Measurements from ENCODE around the gene CBX6.
"Not testable (repeated sequence)": the region's sequence is repeated elsewhere in the genome, so short reads cannot be mapped to it uniquely, and the experiment has no call there.

The CBX6 gene

GRCh38 chr22:38861170-38861876, 10.7 kb downstream of the CBX6 start:
- no peak for DNase-seq (ENCODE audit: low read depth)

- no peak for DNase-seq (ENCODE audit: low read depth)
These were observed 11.5 kb downstream of the CBX6 start for GRCh38 chr22:38860283-38861169.

GRCh38 chr22:38859581-38860282, 12.3 kb downstream of the CBX6 start:
- DNase-seq (ENCODE audit: low read depth), result no peak

GRCh38 chr22:38858492-38858891, 13.5 kb downstream of the CBX6 start:
- DNase-seq (ENCODE audit: low read depth), result no peak

- DNase-seq (ENCODE audit: low read depth), result not testable (repeated sequence)
These were observed 17.5 kb downstream of the CBX6 start for GRCh38 chr22:38854476-38854875.

- DNase-seq (ENCODE audit: low read depth), result not testable (repeated sequence)
These were observed 18.1 kb downstream of the CBX6 start for GRCh38 chr22:38853883-38854282.

GRCh38 chr22:38853196-38853651, 18.8 kb downstream of the CBX6 start:
- no peak for DNase-seq (ENCODE audit: low read depth)

- no peak for DNase-seq (ENCODE audit: low read depth)
These were observed 19.5 kb downstream of the CBX6 start for GRCh38 chr22:38852522-38852921.

- DNase-seq (ENCODE audit: low read depth), result no peak
These were observed 20.8 kb downstream of the CBX6 start for GRCh38 chr22:38850941-38851849.

- DNase-seq (ENCODE audit: low read depth), result no peak
These were observed 21.6 kb downstream of the CBX6 start for GRCh38 chr22:38850399-38850798.

- DNase-seq (ENCODE audit: low read depth), result no peak
These were observed 22.2 kb downstream of the CBX6 start for GRCh38 chr22:38849811-38850210.

- DNase-seq (ENCODE audit: low read depth), result no peak
These were observed 25.6 kb downstream of the CBX6 start for GRCh38 chr22:38846412-38846811.

- no peak for DNase-seq (ENCODE audit: low read depth)
These were observed 26.8 kb downstream of the CBX6 start for GRCh38 chr22:38845004-38845740.

- no peak for DNase-seq (ENCODE audit: low read depth)
These were observed 27.6 kb downstream of the CBX6 start for GRCh38 chr22:38844315-38845003.

GRCh38 chr22:38843657-38844314, 28.2 kb downstream of the CBX6 start, which contains the start of gene NPTXR:
Gene NPTXR, minus strand, starts transcription at chr22:38844028.
- DNase-seq (ENCODE audit: low read depth), result peak; percentile 27

GRCh38 chr22:38843201-38843656, 28.8 kb downstream of the CBX6 start:
- peak; percentile 60 for DNase-seq (ENCODE audit: low read depth)

GRCh38 chr22:38842512-38843200, 29.4 kb downstream of the CBX6 start:
- DNase-seq (ENCODE audit: low read depth), result no peak

- no peak for DNase-seq (ENCODE audit: low read depth)
These were observed 30.4 kb downstream of the CBX6 start for GRCh38 chr22:38841635-38842034.

GRCh38 chr22:38841211-38841610, 30.8 kb downstream of the CBX6 start:
- DNase-seq (ENCODE audit: low read depth), result no peak
